Right ventricle myocardium superior (tissue), 1 donor: ENCODE data around the gene PAIP2. TPM values are rescaled to one million over a fixed set of nuclear protein-coding genes. Genes with fewer than 3 reads are reported as not detected.
A peak's percentile ranks its signal among the peaks of the same experiment; 100 is the strongest.

Experiments
- ATAC-seq: fragments of 200-7000 bp; cut with Tn5 transposase; one replicate; pipeline ENCODE4 v1.9.1; 2020; ENCODE audit warnings: mild to moderate bottlenecking; ENCODE audit not compliant: poor library complexity
- DNase-seq: peaks from one replicate; pipeline ENCODE4 v3.0.0-alpha.2; 2020
- intact Hi-C: fragments of 100-400 bp; cut with DNase I; formaldehyde crosslinking; loops from one replicate; pipeline ENCODE4 v1.11.2; 2022
- long read RNA-seq: library from polyadenylated mRNA; unstranded; transcript quantifications from one replicate; pipeline ENCODE4 v2.0.0, GENCODE V29; 2021
- total RNA-seq: library from RNA; stranded (reverse); fragmentation: NEBNext Ultra II Directional; extraction: Animal tissue kit (Norgen Biotek cat#: 25700); gene quantifications from one replicate; pipeline ENCODE4 v1.2.1, GENCODE V29; 2021
- donor health status: DM: no; HTN: yes; CAD: no; lungs with severe emphysema.

The PAIP2 gene, protein sequence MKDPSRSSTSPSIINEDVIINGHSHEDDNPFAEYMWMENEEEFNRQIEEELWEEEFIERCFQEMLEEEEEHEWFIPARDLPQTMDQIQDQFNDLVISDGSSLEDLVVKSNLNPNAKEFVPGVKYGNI
- 142 TPM for total RNA-seq
- long read RNA-seq, transcript PAIP2-201 (4 exons, 1,459 nt): major isoform, 277 of 284 reads
- long read RNA-seq, partial matches to known transcripts: 1 of 284 reads
- long read RNA-seq, other reads (novel, unspliced or antisense): 5 of 284 reads

GRCh38 chr5:139341689-139342422, at the start of gene PAIP2:
PAIP2 (plus strand) TSS chr5:139341854; CDS start chr5:139363785, 21,931 bp downstream.
- intact Hi-C loops: loop anchor here (10.0 kb wide), 1 partner anchor 47 kb away; the partner anchor contains the start of gene MATR3
- DNase-seq (peak; percentile 99), ATAC-seq (peak; percentile 98)

- intact Hi-C loops: loop anchor here (10.0 kb wide), 2 partner anchors 52 to 122 kb away; partner anchors contain the start of gene PAIP2
- ATAC-seq (no peak), DNase-seq (no peak)
Measured at GRCh38 chr5:139293202-139293506, 48.5 kb upstream of the PAIP2 start.

- peak; percentile 97 for ATAC-seq
- peak; percentile 97 for DNase-seq
- intact Hi-C loops: loop anchor here (10.0 kb wide), 2 partner anchors 51 to 121 kb away; partner anchors contain the start of gene PAIP2
Measured at GRCh38 chr5:139293507-139294373, 47.9 kb upstream of the PAIP2 start, which contains the start of gene MATR3. MATR3 (plus strand) TSS chr5:139293740; CDS start chr5:139307416, 13,676 bp downstream.

GRCh38 chr5:139294374-139295165, 47.1 kb upstream of the PAIP2 start:
- peak; percentile 83 for DNase-seq
- intact Hi-C loops: loop anchor here (10.0 kb wide), 2 partner anchors 50 to 120 kb away; partner anchors contain the start of gene PAIP2
- peak; percentile 61 for ATAC-seq

DNA sequence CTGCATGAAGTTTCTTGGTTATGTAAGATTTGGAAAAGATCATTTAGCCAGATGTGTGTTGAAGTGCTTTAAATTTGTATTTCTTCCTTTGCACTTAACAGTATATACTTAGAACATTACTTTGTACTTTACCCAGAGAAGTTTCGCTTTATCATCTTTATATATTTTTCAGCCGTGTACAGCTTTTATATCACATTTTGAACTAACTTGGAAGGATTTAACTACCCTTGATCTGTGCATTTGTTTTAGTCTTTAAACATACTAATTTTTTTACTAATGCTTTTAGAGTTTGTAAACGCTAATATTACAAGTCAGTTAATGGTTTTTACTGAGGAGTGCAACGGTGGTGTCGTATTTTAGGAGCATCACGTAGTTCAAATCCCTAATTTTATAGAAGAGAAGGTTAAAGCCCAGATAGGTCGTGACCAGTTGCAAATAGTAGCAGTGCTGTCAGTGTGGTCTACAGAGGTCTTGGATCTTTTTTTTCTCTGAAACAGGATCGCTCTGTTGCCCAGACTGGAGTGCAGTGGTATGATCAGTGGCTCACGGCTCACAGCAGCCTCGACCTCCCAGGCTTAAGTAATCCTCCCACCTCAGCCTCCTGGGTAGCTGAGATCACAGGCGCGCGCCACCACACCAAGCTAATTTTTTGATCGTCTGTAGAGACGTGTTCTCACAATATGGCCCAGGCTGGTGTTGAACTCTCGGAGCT, 46.2 kb upstream of the PAIP2 start:
- DNase-seq (no peak), ATAC-seq (no peak)
- intact Hi-C loops: loop anchor here (10.0 kb wide), 2 partner anchors 49 to 119 kb away; partner anchors contain the start of gene PAIP2

GRCh38 chr5:139296198-139296597, 45.5 kb upstream of the PAIP2 start:
- intact Hi-C loops: loop anchor here (10.0 kb wide), 2 partner anchors 49 to 119 kb away; partner anchors contain the start of gene PAIP2
- no peak for DNase-seq
- no peak for ATAC-seq

GRCh38 chr5:139296862-139297326, 44.8 kb upstream of the PAIP2 start:
- ATAC-seq: no peak
- DNase-seq: no peak
- intact Hi-C loops: loop anchor here (10.0 kb wide), 2 partner anchors 48 to 118 kb away; partner anchors contain the start of gene PAIP2

DNA sequence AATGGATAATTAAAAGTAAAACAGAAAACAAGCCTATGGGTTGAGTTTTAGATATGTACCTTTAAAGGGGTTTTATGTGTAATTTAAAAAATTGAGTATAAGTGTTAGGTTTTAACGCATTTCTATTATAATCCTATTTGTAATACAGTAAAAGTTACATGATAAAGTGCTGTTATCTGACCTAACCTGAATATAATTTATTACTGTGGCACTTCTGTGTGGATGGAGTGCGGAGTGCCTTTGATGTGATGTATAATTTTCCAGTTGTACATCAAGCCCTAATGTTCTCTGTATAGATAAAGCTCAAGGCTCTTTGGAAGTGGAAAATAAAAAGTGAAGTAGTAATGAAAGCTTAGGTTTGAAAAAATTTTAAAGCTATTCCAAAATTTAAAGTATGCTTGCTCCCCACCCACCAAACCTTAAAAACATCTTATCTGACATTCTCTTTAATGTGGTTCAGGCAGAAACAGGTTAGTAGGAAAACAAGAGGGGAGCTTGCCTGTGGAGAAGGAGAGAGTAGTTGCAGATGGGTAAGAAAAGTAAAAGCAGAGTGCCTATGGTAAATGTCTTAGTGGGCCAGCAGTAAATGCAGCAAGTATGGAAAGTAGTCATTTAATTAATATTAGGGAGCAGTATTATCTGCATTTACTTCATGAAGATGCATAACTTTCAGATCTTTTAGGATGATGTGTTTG, 44.1 kb upstream of the PAIP2 start:
- intact Hi-C loops: loop anchor here (10.0 kb wide), 2 partner anchors 47 to 117 kb away; partner anchors contain the start of gene PAIP2
- ATAC-seq: no peak

DNA sequence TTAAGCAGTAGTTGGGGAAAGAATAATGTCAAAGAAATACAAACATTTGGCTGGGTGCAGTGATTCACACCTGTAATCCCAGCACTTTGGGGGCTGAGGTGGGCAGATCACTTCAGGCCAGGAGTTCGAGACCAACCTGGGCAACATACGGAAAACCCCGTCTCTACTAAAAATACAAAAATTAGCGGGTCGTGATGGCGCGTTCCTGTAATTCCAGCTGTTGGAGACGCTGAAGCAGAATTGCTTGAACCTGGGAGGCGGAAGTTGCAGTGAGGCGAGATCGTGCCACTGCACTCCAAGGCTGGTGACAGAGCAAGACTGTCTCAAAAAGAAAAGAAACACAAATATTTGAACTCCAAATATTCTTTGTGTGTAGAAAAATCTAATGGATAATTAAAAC, 43.4 kb upstream of the PAIP2 start:
- no peak for DNase-seq
- no peak for ATAC-seq
- intact Hi-C loops: loop anchor here (10.0 kb wide), 2 partner anchors 47 to 117 kb away; partner anchors contain the start of gene PAIP2

More for the DNA sequence above, 44.1 kb upstream of the PAIP2 start:
- DNase-seq: no peak

- intact Hi-C loops: loop anchor here (10.0 kb wide), 2 partner anchors 45 to 115 kb away; partner anchors contain the start of gene PAIP2
- DNase-seq: no peak
- no peak for ATAC-seq
Measured at GRCh38 chr5:139299486-139299885, 42.2 kb upstream of the PAIP2 start.

- intact Hi-C loops: no loop called here
- ATAC-seq (no peak), DNase-seq (no peak)
Measured at GRCh38 chr5:139301808-139302499, 39.7 kb upstream of the PAIP2 start.

DNA sequence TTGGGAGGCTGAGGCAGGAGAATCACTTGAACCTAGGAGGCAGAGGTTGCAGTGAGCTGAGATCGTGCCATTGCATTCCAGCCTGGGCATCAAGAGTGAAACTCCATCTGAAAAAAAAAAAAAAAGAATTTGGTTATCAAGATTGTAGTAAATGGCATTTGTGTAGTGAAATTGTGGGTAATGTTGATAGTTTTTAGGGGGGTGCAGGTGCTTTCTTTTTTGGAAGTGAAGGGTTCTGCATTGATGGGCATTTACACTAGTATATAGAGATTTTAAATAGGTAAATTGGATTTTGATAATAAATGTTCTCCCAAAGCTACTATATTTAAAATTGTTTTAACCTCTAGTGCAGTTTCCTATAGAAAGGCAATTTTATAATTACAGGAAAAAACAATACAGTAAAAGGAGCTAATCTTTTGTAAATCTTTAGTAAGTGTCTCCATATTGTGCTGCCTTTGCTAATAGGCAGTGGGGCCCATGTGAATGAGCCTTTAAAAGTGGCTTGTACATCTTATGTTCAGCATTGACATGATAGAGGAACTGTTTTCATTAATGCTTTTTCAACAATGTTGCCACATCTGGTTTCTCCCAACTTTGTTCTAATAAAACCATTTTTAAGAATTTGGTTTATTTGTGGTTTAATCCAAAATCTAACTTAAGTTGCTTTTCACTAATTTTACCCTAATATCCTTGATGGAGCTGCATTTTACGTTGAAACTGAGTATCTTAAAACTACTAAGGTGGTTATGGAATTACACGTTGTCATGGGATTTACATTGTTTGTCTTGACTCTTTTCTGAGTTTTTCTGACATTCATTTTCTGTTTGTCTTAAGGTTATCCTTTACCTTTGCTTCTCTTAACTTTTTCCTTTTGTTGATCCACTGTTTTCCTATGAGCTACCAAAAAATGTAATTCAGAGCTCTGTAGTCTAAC, 37.0 kb upstream of the PAIP2 start:
- intact Hi-C loops: no loop called here
- DNase-seq (no peak), ATAC-seq (no peak)

- ATAC-seq: no peak
- intact Hi-C loops: no loop called here
- DNase-seq: no peak
Measured at GRCh38 chr5:139306197-139306596, 35.5 kb upstream of the PAIP2 start.

DNA sequence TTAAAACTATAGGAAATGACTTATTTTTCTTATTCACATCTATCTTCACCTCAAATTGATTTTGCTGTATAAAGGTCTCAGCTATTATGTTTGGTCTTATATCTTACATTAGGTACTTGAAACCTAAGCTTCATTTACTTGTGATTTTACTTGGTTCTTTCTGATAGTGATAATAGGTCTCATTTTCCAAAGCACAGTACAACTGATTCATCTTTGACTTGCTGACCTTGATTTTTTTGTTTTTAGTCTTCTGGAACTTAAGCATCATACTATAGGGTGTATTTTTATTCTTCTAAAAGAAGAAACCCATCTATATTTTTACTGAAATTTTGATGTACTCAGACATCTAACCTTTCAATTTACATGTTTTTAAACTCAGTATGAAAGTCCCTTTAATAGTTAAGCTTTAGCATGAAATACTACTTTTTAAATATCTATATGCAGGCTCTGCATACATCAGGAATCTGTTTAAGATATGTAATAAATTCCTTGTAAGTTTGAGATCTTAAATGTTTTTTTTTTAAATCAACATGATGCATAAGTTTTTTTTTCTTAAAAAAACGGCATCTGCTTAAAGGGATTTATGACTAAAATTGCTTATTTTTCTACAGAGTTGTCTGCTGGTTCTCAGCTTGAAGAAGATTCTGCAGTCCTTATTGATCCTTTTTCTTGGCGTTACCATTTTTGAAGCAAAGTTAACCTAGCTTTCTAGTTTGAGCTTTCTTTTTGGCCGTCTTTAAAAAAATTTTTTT, 34.9 kb upstream of the PAIP2 start:
- intact Hi-C loops: no loop called here
- ATAC-seq (no peak), DNase-seq (no peak)
